SU-DHL-6 (cell line): ENCODE results near the gene HSF2BP.

ENCODE experiments used
- EZH2phosphoT487 ChIP-seq: fragments of 200-600 bp; sonication (generic), shearing (Covaris generic); conservative IDR thresholded peaks from 2 replicates; pipeline ENCODE4 v1.6.1; 2018; ENCODE audit warnings: mild to moderate bottlenecking, antibody characterized with exemption, low read length, moderate library complexity, mixed read lengths
- TF ChIP-seq, protein P1 (sequence below): fragments of 200-600 bp; sonication (generic); IDR thresholded peaks from one replicate; pipeline ENCODE4 v1.5.1; 2017; ENCODE audit warnings: antibody characterized with exemption, mild to moderate bottlenecking, low read length, moderate library complexity; ENCODE audit not compliant: insufficient read depth, poor library complexity, severe bottlenecking

DNA sequence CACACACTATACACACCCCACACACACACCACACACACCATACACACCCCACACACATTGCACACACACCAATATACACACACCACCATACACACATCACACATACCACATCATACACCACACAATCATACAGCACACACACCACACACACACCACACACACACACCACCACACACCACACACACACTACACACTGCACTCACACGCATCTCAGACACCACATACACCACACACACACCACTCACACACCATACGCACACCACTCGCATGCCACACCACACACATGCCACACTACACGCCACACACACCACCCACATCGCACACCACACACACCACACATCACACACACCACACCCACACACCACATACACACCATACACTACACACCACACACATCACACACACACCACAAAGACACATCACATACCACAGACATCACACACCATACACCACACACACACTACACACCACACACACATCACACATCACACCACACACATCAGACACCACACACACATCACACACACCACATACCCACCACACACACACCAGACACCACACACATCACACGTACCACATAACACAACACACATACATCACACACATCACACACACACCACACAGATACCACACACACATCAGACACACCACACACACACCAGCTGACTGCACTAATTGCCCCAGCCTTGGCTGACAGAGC lies 54.6 kb downstream of the HSF2BP start:
- TF ChIP-seq, protein P1, sequence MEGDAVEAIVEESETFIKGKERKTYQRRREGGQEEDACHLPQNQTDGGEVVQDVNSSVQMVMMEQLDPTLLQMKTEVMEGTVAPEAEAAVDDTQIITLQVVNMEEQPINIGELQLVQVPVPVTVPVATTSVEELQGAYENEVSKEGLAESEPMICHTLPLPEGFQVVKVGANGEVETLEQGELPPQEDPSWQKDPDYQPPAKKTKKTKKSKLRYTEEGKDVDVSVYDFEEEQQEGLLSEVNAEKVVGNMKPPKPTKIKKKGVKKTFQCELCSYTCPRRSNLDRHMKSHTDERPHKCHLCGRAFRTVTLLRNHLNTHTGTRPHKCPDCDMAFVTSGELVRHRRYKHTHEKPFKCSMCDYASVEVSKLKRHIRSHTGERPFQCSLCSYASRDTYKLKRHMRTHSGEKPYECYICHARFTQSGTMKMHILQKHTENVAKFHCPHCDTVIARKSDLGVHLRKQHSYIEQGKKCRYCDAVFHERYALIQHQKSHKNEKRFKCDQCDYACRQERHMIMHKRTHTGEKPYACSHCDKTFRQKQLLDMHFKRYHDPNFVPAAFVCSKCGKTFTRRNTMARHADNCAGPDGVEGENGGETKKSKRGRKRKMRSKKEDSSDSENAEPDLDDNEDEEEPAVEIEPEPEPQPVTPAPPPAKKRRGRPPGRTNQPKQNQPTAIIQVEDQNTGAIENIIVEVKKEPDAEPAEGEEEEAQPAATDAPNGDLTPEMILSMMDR: no peak
- no peak for TF ChIP-seq EZH2phosphoT487
